VCaP (cell line): ENCODE measurements around the gene LAMA3.

Experiments
- H3K27ac ChIP-seq: fragments of 450-650 bp; 2 replicates; pipeline ENCODE4 v1.5.1; 2017
- TF ChIP-seq, protein P1 (sequence below): fragments of 450-650 bp; conservative IDR thresholded peaks from 2 replicates; pipeline ENCODE4 v1.5.1; 2017; ENCODE audit warnings: mild to moderate bottlenecking, moderate library complexity

LAMA3 gene

DNA sequence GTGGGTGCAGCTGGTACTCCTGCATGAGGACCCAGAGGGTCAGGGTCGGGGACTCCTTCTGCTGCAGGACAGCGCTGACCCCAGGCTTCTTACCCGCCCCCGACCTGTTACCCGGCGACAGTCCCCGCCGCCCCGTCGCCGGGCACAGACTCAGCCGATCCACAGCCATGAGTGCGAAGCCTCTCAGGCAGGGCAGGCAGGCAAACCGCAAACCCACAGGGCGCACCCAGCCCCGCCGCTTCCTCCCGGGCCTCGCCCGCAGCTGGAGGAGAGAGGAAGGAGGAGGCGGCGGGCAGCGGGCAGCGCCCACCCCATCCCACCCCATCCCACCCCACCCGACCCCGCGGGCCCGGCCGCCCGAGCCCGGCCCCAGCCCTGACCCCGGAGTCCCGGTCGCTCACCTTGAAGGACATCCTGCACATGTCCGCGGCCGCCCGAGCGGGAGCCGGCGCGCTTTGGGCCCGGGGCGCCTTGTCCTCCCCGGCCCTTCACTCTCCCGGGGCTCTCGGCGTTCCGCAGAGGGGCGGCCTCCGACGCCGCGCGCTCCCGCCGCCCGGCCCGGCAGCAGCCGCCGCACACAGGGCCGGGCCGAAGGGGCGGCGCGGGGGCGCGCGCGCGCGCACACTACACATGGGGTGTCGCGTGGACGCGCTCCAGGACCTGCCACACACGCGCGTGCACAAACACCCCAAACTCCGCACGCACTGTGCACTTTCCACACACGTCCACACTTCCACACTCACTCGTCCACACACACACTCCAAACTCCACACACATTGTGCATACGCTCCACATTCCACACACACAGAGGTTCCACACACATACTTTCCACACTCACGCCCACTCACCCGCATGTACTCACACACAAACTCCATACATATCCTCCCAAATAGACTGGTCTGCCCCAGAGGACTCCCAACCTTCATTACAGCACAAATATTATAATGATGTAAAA, 26.7 kb upstream of the LAMA3 start, which contains the start of gene ANKRD29:
TSS of gene ANKRD29 (minus strand) at position 603 of the 955 bp plus-strand sequence. CDS start at position 422, 181 bp downstream.
- H3K27ac ChIP-seq = peak within 1 kb of the TSS; percentile 81
- TF ChIP-seq, protein P1, sequence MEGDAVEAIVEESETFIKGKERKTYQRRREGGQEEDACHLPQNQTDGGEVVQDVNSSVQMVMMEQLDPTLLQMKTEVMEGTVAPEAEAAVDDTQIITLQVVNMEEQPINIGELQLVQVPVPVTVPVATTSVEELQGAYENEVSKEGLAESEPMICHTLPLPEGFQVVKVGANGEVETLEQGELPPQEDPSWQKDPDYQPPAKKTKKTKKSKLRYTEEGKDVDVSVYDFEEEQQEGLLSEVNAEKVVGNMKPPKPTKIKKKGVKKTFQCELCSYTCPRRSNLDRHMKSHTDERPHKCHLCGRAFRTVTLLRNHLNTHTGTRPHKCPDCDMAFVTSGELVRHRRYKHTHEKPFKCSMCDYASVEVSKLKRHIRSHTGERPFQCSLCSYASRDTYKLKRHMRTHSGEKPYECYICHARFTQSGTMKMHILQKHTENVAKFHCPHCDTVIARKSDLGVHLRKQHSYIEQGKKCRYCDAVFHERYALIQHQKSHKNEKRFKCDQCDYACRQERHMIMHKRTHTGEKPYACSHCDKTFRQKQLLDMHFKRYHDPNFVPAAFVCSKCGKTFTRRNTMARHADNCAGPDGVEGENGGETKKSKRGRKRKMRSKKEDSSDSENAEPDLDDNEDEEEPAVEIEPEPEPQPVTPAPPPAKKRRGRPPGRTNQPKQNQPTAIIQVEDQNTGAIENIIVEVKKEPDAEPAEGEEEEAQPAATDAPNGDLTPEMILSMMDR = no peak

- H3K27ac ChIP-seq = peak overlapping the region; percentile 81
- TF ChIP-seq, protein P1 = no peak
These were observed 24.6 kb upstream of the LAMA3 start for GRCh38 chr18:23664674-23665073.

DNA sequence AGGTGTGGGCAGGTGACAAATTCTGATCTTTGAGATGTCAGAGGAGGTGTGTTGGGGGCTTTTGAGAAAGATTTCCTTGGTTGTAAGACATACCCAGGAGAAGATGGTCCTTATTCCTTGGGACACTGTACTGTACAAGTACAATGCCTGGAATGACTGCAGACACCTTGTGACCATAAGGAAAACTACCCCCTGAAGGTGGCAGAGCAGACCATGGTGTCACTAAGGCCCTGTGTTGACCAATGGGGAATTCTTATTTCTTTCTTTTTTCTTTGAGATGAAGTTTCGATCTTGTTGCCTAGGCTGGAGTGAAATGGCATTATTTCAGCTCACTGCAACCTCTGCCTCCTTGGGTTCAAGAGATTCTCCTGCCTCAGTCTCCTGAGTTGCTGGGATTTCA, 22.1 kb upstream of the LAMA3 start:
- no peak overlapping the region; the same call in 1 of the 2 replicates for H3K27ac ChIP-seq
- TF ChIP-seq, protein P1 = no peak

DNA sequence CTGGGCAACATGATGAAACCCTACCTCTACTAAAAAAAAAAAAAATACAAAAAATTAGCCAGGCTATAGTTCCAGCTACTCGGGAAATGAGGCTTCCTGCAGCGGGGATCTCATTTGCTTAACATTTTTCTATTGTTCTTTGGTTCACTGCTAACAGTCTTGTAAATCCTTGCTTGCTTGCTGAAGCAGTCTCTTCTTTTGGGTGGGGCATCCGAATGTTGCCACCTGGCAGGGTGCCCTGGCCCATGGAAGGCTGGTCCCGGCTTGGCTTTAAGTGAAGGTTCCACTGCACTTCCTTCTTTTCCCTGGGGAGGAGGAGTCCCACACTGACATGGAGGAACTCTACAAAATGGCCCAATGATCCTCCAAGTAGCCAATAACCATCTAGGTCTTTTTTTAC, 20.5 kb upstream of the LAMA3 start:
- TF ChIP-seq, protein P1 = no peak

DNA sequence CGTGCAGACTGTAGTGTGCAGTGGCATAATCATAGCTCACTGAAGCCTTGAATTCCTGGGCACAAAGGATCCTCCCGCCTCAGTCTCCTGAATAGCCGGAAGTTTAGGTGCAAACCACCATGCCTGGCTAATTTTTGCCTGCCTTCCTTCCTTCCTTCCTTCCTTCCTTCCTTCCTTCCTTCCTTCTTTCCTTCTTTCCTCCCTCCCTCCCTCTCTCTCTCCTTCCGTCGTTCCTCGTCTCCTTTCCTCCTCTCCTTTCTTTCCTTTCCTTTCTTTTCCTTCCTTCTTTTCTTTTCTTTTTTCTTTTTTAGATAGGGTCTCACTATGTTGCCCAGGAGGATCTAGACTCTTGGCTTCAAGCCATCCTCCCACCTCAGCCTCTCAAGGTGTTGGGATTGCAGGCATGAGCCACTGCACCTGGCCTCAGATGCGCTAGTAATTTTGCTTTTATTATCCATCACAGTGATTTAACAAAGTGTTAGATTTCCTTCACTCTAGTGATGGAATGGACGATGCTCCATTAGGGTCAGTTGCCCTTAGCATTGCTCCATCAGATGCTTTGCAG, 20.0 kb upstream of the LAMA3 start:
- TF ChIP-seq, protein P1 = no peak
- H3K27ac ChIP-seq = peak overlapping the region; percentile 60; the same call in 1 of the 2 replicates

More for the DNA sequence above, 20.5 kb upstream of the LAMA3 start:
- peak overlapping the region; percentile 60 for H3K27ac ChIP-seq

- peak overlapping the region; percentile 60; the same call in 1 of the 2 replicates for H3K27ac ChIP-seq
- TF ChIP-seq, protein P1 = no peak
These were observed 19.3 kb upstream of the LAMA3 start for GRCh38 chr18:23669804-23670405.

- H3K27ac ChIP-seq = no peak overlapping the region
- TF ChIP-seq, protein P1 = no peak
These were observed 17.7 kb upstream of the LAMA3 start for GRCh38 chr18:23671564-23671963.
